Endothelial cell of umbilical vein (primary cell): ENCODE measurements around the gene NUDT14. TPM values are rescaled to one million over a fixed set of nuclear protein-coding genes. Genes with fewer than 3 reads are reported as not detected.

ENCODE experiments used
- BruUV-seq: library from RNA; stranded (reverse); fragments of 400-500 nt; replicated peaks from 2 replicates; lab custom pipeline; 2021; lab: Mats Ljungman, UMichigan
- CTCF ChIA-PET: fragments of 300-600, 350-600 bp; sonication (Branson Sonifier 250); formaldehyde crosslinking; loops from one replicate; lab custom pipeline; 2021; ENCODE audit warnings: antibody characterized with exemption, inconsistent platforms; lab: Charles Lee
- POLR2A ChIA-PET: fragments of 300-600, 350-600 bp; sonication (Branson Sonifier 250); formaldehyde crosslinking; loops from one replicate; lab custom pipeline; 2021; ENCODE audit warnings: antibody characterized with exemption, inconsistent platforms; lab: Charles Lee
- DNase-seq: peaks from one replicate; pipeline ENCODE4 v3.0.0-alpha.2; 2011; ENCODE audit warnings: low read depth, low spot score
- FAIRE-seq: peaks from 2 replicates; lab custom pipeline; 2011; peaks lifted over from hg19 to GRCh38; lab: Jason Lieb, UNC
- H2AFZ ChIP-seq: 2 replicates; pipeline ENCODE4 v1.6.0; 2012; ENCODE audit warnings: low read depth, low read length, control low read depth, inconsistent platforms
- H3K27ac ChIP-seq: 2 replicates; pipeline ENCODE4 v1.5.1; 2011; ENCODE audit warnings: low read depth, mild to moderate bottlenecking, control low read depth, low read length, moderate library complexity; ENCODE audit not compliant: insufficient read depth
- H3K27me3 ChIP-seq, 2 experiments: 2 replicates each; pipeline versions ENCODE4 v1.6.0 to v1.6.1; 2011; ENCODE audit warnings: low read length in 2 of 2, mixed read lengths in 1 of 2; ENCODE audit not compliant: control insufficient read depth in 2 of 2, insufficient read depth in 2 of 2
- H3K36me3 ChIP-seq, 2 experiments: 2 replicates in 1 of 2; 3 replicates in 1 of 2; pipeline ENCODE4 v1.5.1; 2011; ENCODE audit warnings: low read length in 2 of 2, mild to moderate bottlenecking in 1 of 2, moderate library complexity in 1 of 2; ENCODE audit not compliant: control insufficient read depth in 2 of 2, insufficient read depth in 2 of 2; ENCODE audit errors: extremely low read depth in 1 of 2
- H3K4me1 ChIP-seq: 3 replicates; pipeline ENCODE4 v1.5.1; 2011; ENCODE audit warnings: mild to moderate bottlenecking, low read length; ENCODE audit not compliant: control insufficient read depth, insufficient read depth; ENCODE audit errors: extremely low read depth
- H3K4me2 ChIP-seq: 2 replicates; pipeline ENCODE4 v1.6.1; 2011; ENCODE audit warnings: low read length, control low read depth, mixed read lengths; ENCODE audit not compliant: insufficient read depth
- H3K4me3 ChIP-seq, 3 experiments: fragments of 200-600 bp in 1 of 3; sonication (generic), shearing (Covaris generic) in 1 of 3; replicated peaks in 1 of 3; 2 replicates each; pipeline ENCODE4 v1.5.1; 2011 to 2016; ENCODE audit warnings: control low read depth in 3 of 3, low read length in 3 of 3, mild to moderate bottlenecking in 2 of 3, inconsistent platforms in 1 of 3, low read depth in 1 of 3, moderate library complexity in 1 of 3; ENCODE audit not compliant: insufficient read depth in 1 of 3
- H3K79me2 ChIP-seq: 2 replicates; pipeline ENCODE4 v1.6.0; 2012; ENCODE audit warnings: low read length, inconsistent platforms; ENCODE audit not compliant: control insufficient read depth, insufficient read depth
- H3K9ac ChIP-seq: replicated peaks from 2 replicates; pipeline ENCODE3; 2011; ENCODE audit warnings: low read length, control low read depth; ENCODE audit not compliant: insufficient read depth; ENCODE audit errors: extremely low read depth
- H3K9me1 ChIP-seq: replicated peaks from 3 replicates; pipeline ENCODE4 v1.6.0; 2011; ENCODE audit warnings: mild to moderate bottlenecking, low read length; ENCODE audit not compliant: control insufficient read depth, insufficient read depth; ENCODE audit errors: extremely low read depth
- H3K9me3 ChIP-seq: replicated peaks from 2 replicates; pipeline ENCODE4 v1.5.1; 2012; ENCODE audit warnings: low read length, inconsistent platforms; ENCODE audit not compliant: control insufficient read depth, insufficient read depth
- H4K20me1 ChIP-seq: replicated peaks from 2 replicates; pipeline ENCODE3; 2011; ENCODE audit warnings: mild to moderate bottlenecking, low read length; ENCODE audit not compliant: control insufficient read depth, insufficient read depth; ENCODE audit errors: extremely low read depth
- CTCF ChIP-seq, 2 donors: IDR thresholded peaks; 1 replicate in 1 of 2; 2 replicates in 1 of 2; pipeline ENCODE4 v1.5.1; 2011; ENCODE audit warnings: low read length in 2 of 2, mild to moderate bottlenecking in 2 of 2, moderate library complexity in 2 of 2, control low read depth in 1 of 2, inconsistent platforms in 1 of 2, low read depth in 1 of 2; ENCODE audit not compliant: insufficient read depth in 1 of 2; ENCODE audit errors: extremely low read depth in 1 of 2
- EZH2 ChIP-seq: IDR thresholded peaks from 2 replicates; pipeline ENCODE4 v1.6.1; 2012; ENCODE audit warnings: borderline replicate concordance, low read depth, mild to moderate bottlenecking, moderate library complexity, low read length, inconsistent platforms; ENCODE audit not compliant: severe bottlenecking
- FOS ChIP-seq: IDR thresholded peaks from 2 replicates; pipeline ENCODE4 v1.6.1; 2011; ENCODE audit warnings: mild to moderate bottlenecking, low read length, moderate library complexity, borderline replicate concordance; ENCODE audit not compliant: insufficient read depth
- GATA2 ChIP-seq: IDR thresholded peaks from 2 replicates; pipeline ENCODE4 v1.7.0; 2011; ENCODE audit warnings: low read depth, mild to moderate bottlenecking, moderate library complexity, mixed read lengths, low read length; ENCODE audit not compliant: insufficient read length, insufficient read depth
- JUN ChIP-seq: IDR thresholded peaks from 2 replicates; pipeline ENCODE4 v1.6.1; 2011; ENCODE audit warnings: borderline replicate concordance, low read depth; ENCODE audit not compliant: insufficient read length, insufficient read depth
- MAX ChIP-seq: IDR thresholded peaks from 2 replicates; pipeline ENCODE4 v1.6.1; 2011; ENCODE audit not compliant: insufficient read depth, insufficient read length
- MYC ChIP-seq: IDR thresholded peaks from one replicate; pipeline ENCODE4 v1.6.1; 2011; ENCODE audit warnings: mild to moderate bottlenecking, low read depth, low read length
- POLR2A ChIP-seq: IDR thresholded peaks from 2 replicates; pipeline ENCODE4 v1.6.1; 2012; ENCODE audit warnings: low read depth, mild to moderate bottlenecking, control low read depth, low read length
- POLR2AphosphoS5 ChIP-seq: IDR thresholded peaks from 2 replicates; pipeline ENCODE4 v1.6.1; 2012; ENCODE audit warnings: low read depth, mild to moderate bottlenecking, control low read depth, low read length, moderate library complexity; ENCODE audit not compliant: insufficient read depth
- dilution Hi-C: fragments of 300-500 bp; cut with MboI; formaldehyde crosslinking; loops from one replicate; pipeline ENCODE4 v1.15.0; 2019; ENCODE audit warnings: low sequenced_read_pairs; ENCODE audit not compliant: extremely low pct_ligation_motif_present
- intact Hi-C: fragments of 100-400 bp; cut with micrococcal nuclease; formaldehyde crosslinking; loops from one replicate; pipeline ENCODE4 v1.10.0; 2022
- polyA plus RNA-seq, 4 experiments: library from polyadenylated mRNA; depleted of rRNA in 3 of 4; stranded (reverse) in 3 of 4; unstranded in 1 of 4; fragments of >200 nt; gene quantifications; 2 replicates each; pipeline versions ENCODE4 v1.2.1 to v1.2.3, GENCODE V29; 2011 to 2012; ENCODE audit warnings: missing spikeins in 1 of 4
- total RNA-seq: library from RNA; stranded (reverse); gene quantifications from 2 replicates; pipeline ENCODE4 v1.2.3, GENCODE V29; 2021

Gene NUDT14
- total and polyA plus RNA-seq, 2 donors (not counting 3 experiments of a cell fraction or from before 2014, with no cell fraction given): 97.7 to 103 TPM

GRCh38 chr14:105187935-105188524, 6.9 kb upstream of the NUDT14 start:
- Histone ChIP-seq H3K9me3 (peaks cover 2% of the 10 kb centered on the region), H3K27ac (no peak overlapping the region), H3K27me3 (no peaks in the 10 kb centered on the region), H3K9me1 (no peaks in the 10 kb centered on the region), H4K20me1 (no peaks in the 10 kb centered on the region), H3K4me2 (no peak overlapping the region), H3K36me3 (no peaks in the 10 kb centered on the region), H3K9ac (no peak overlapping the region), H3K4me1 (peaks cover 5% of the 10 kb centered on the region), H2AFZ (no peak overlapping the region), H3K4me3 (no peak overlapping the region), H3K79me2 (no peaks in the 10 kb centered on the region)
- intact Hi-C loops (no loop called here), dilution Hi-C loops (no loop called here)
- FAIRE-seq (no peak), DNase-seq (no peak)
- ChIA-PET CTCF (interaction anchor here (1.0 to 1.3 kb wide), 3 partner anchors 12 to 101 kb away, joined by 3 to 4 read pairs (median 3); no protein-coding TSS in a partner anchor), POLR2A (no interaction called here)
- TF ChIP-seq POLR2A: no peak
- no peak for TF ChIP-seq FOS
- no peak for TF ChIP-seq JUN
- TF ChIP-seq CTCF (IDR thresholded peaks at IDR 0.05; ENCODE audit: extremely low read depth in 1 of 2, insufficient read depth in 1 of 2, low read depth in 1 of 2, low read length in 2 of 2): no peak
- no peak for TF ChIP-seq MAX
- no peak for TF ChIP-seq GATA2
- no peak for TF ChIP-seq POLR2AphosphoS5
- no peak for TF ChIP-seq MYC
- no peak for TF ChIP-seq EZH2
- BruUV-seq: no TSS peak
